CD4-positive, alpha-beta T cell (primary cell): ENCODE results near the gene SAFB2. TPM values are rescaled to one million over a fixed set of nuclear protein-coding genes. Genes with fewer than 3 reads are reported as not detected.

Source experiments
- ATAC-seq: fragments of 200-7000 bp; cut with Tn5 transposase; one replicate; pipeline ENCODE4 v1.10.0; 2022; ENCODE audit warnings: mild to moderate bottlenecking; ENCODE audit not compliant: poor library complexity
- CTCF ChIA-PET: fragments of 350-600 bp; sonication (Branson Sonifier 250); formaldehyde crosslinking; loops from one replicate; lab custom pipeline; 2021; ENCODE audit warnings: antibody characterized with exemption, inconsistent platforms; lab: Charles Lee
- POLR2A ChIA-PET: fragments of 350-600 bp; sonication (Branson Sonifier 250); formaldehyde crosslinking; loops from one replicate; lab custom pipeline; 2021; ENCODE audit warnings: antibody characterized with exemption, inconsistent platforms; lab: Charles Lee
- DNase-seq, 14 experiments: peaks; one replicate each; pipeline ENCODE4 v3.0.0-alpha.2; 2013 to 2020; ENCODE audit warnings: mixed read lengths in 2 of 14
- H3K27ac ChIP-seq, 2 donors: one replicate each; pipeline versions ENCODE4 v1.5.1 to v1.7.0; 2013; ENCODE audit warnings: low read length in 2 of 2, low read depth in 1 of 2, mild to moderate bottlenecking in 1 of 2
- H3K27me3 ChIP-seq, 2 experiments: 1 replicate in 1 of 2; 2 replicates in 1 of 2; pipeline versions ENCODE4 v1.6.1 to v1.7.0; 2013; ENCODE audit warnings: low read length in 2 of 2, control low read depth in 1 of 2, mild to moderate bottlenecking in 1 of 2, moderate library complexity in 1 of 2; ENCODE audit not compliant: insufficient read depth in 2 of 2, control insufficient read depth in 1 of 2
- H3K36me3 ChIP-seq: one replicate; pipeline ENCODE4 v1.6.1; 2013; ENCODE audit warnings: low read length, control low read depth; ENCODE audit not compliant: insufficient read depth
- H3K4me1 ChIP-seq: one replicate; pipeline ENCODE4 v1.6.1; 2013; ENCODE audit warnings: low read length, control low read depth; ENCODE audit not compliant: insufficient read depth
- H3K4me3 ChIP-seq: one replicate; pipeline ENCODE4 v1.5.1; 2013; ENCODE audit warnings: mild to moderate bottlenecking, low read length, moderate library complexity
- H3K9me3 ChIP-seq, 2 experiments: 1 replicate in 1 of 2; 2 replicates in 1 of 2; pipeline versions ENCODE4 v1.6.1 to v1.7.0; 2013; ENCODE audit warnings: low read length in 2 of 2, mild to moderate bottlenecking in 2 of 2, control low read depth in 1 of 2, moderate library complexity in 1 of 2; ENCODE audit not compliant: control insufficient read depth in 1 of 2, insufficient read depth in 1 of 2
- H3K27ac Mint-ChIP-seq: one replicate; pipeline ENCODE4 v1.8.0; 2020; ENCODE audit warnings: mixed read lengths
- H3K27me3 Mint-ChIP-seq: one replicate; pipeline ENCODE4 v1.8.0; 2021; ENCODE audit warnings: mixed read lengths
- H3K36me3 Mint-ChIP-seq: one replicate; pipeline ENCODE4 v1.8.0; 2021; ENCODE audit warnings: low read depth, mixed read lengths
- H3K4me1 Mint-ChIP-seq: one replicate; pipeline ENCODE4 v1.8.0; 2021; ENCODE audit warnings: low read depth, mixed read lengths
- H3K4me3 Mint-ChIP-seq: one replicate; pipeline ENCODE4 v1.8.0; 2020; ENCODE audit warnings: mild to moderate bottlenecking, mixed read lengths
- H3K9me3 Mint-ChIP-seq: one replicate; pipeline ENCODE4 v1.8.0; 2020; ENCODE audit warnings: mixed read lengths
- CTCF ChIP-seq: fragments of 200-600 bp; IDR thresholded peaks from one replicate; pipeline ENCODE4 v1.8.0; 2022; ENCODE audit warnings: antibody characterized with exemption, mild to moderate bottlenecking
- intact Hi-C, 2 experiments: fragments of 100-400 bp; cut with DNase I in 1 of 2; cut with micrococcal nuclease in 1 of 2; formaldehyde crosslinking; loops; one replicate each; pipeline versions ENCODE4 v1.15.1 to v1.9.0; 2023 to 2025; cut with DNase I, micrococcal nuclease
- total RNA-seq, 174 experiments: library from RNA in 2 of 174; stranded (reverse) in 2 of 174; gene quantifications; one replicate each; pipeline ENCODE4 v1.2.3 and lab custom pipeline; 2021 to 2026

SAFB2 gene
- total RNA-seq, 2 experiments from 2014 or later, result 238 to 246 TPM

- Mint-ChIP-seq H3K4me3 (no peak overlapping the region), H3K9me3 (no peaks in the 10 kb centered on the region), H3K27me3 (no peaks in the 10 kb centered on the region), H3K4me1 (peaks cover 50% of the 10 kb centered on the region), H3K27ac (no peak overlapping the region), H3K36me3 (peaks cover 95% of the 10 kb centered on the region)
- Histone ChIP-seq H3K9me3 (no peaks in the 10 kb centered on the region), H3K36me3 (peaks cover 87% of the 10 kb centered on the region), H3K27me3 (no peaks in the 10 kb centered on the region), H3K27ac (no peak overlapping the region), H3K4me1 (peaks cover 42% of the 10 kb centered on the region), H3K4me3 (no peak overlapping the region)
- ChIA-PET POLR2A (no interaction called here), CTCF (no interaction called here)
- intact Hi-C loops, result no loop called here
- ATAC-seq, result no peak
- DNase-seq, result no peak
- TF ChIP-seq CTCF, result no peak
Measured at GRCh38 chr19:5617080-5617479, 5.5 kb downstream of the SAFB2 start.

GRCh38 chr19:5615756-5616327, 6.7 kb downstream of the SAFB2 start:
- intact Hi-C loops, result no loop called here
- peaks cover 29% of the 10 kb centered on the region for H3K4me1 ChIP-seq
- no peak for TF ChIP-seq CTCF
- H3K27me3 ChIP-seq, result no peaks in the 10 kb centered on the region
- H3K36me3 ChIP-seq, result peaks cover 87% of the 10 kb centered on the region
- no peak overlapping the region for H3K4me3 Mint-ChIP-seq
- H3K27ac Mint-ChIP-seq, result no peak overlapping the region
- peaks cover 43% of the 10 kb centered on the region for H3K4me1 Mint-ChIP-seq
- POLR2A ChIA-PET, result interaction anchor here (0.6 kb wide), 1 partner anchor 29 kb away, joined by 3 read pairs; no protein-coding TSS in a partner anchor
- H3K9me3 Mint-ChIP-seq, result no peaks in the 10 kb centered on the region
- no peak overlapping the region for H3K4me3 ChIP-seq
- ATAC-seq, result no peak
- no peaks in the 10 kb centered on the region for H3K9me3 ChIP-seq
- no peaks in the 10 kb centered on the region for H3K27me3 Mint-ChIP-seq
- CTCF ChIA-PET, result interaction anchor here (1.4 kb wide), 1 partner anchor 74 kb away, joined by 3 read pairs; the partner anchor contains the start of gene RPL36
- H3K36me3 Mint-ChIP-seq, result peaks cover 91% of the 10 kb centered on the region
- no peak overlapping the region for H3K27ac ChIP-seq
- DNase-seq, result no peak

- Mint-ChIP-seq H3K27me3 (no peaks in the 10 kb centered on the region), H3K27ac (no peak overlapping the region), H3K4me3 (no peak overlapping the region), H3K9me3 (no peaks in the 10 kb centered on the region), H3K4me1 (peaks cover 21% of the 10 kb centered on the region), H3K36me3 (peaks cover 93% of the 10 kb centered on the region)
- ChIA-PET POLR2A (interaction anchor here (1.0 kb wide), 1 partner anchor 10 kb away, joined by 3 read pairs; the partner anchor contains the start of genes SAFB and SAFB2), CTCF (no interaction called here)
- intact Hi-C loops, result no loop called here
- no peak overlapping the region for H3K4me3 ChIP-seq
- H3K9me3 ChIP-seq, result no peaks in the 10 kb centered on the region
- H3K27me3 ChIP-seq, result no peaks in the 10 kb centered on the region
- ATAC-seq (no peak), DNase-seq (no peak)
- H3K27ac ChIP-seq, result no peak overlapping the region
- TF ChIP-seq CTCF, result no peak
- H3K36me3 ChIP-seq, result peaks cover 90% of the 10 kb centered on the region
- H3K4me1 ChIP-seq, result peaks cover 9% of the 10 kb centered on the region
Measured at GRCh38 chr19:5612891-5613865, 9.4 kb downstream of the SAFB2 start.
